Measurements from ENCODE around the gene AJM1. TPM values are rescaled to one million over a fixed set of nuclear protein-coding genes. Genes with fewer than 3 reads are reported as not detected.
"Not testable (repeated sequence)": the region's sequence is repeated elsewhere in the genome, so short reads cannot be mapped to it uniquely, and the experiment has no call there.

The AJM1 gene
- polyA plus RNA-seq, 1 donor, result 1.00 TPM

DNA sequence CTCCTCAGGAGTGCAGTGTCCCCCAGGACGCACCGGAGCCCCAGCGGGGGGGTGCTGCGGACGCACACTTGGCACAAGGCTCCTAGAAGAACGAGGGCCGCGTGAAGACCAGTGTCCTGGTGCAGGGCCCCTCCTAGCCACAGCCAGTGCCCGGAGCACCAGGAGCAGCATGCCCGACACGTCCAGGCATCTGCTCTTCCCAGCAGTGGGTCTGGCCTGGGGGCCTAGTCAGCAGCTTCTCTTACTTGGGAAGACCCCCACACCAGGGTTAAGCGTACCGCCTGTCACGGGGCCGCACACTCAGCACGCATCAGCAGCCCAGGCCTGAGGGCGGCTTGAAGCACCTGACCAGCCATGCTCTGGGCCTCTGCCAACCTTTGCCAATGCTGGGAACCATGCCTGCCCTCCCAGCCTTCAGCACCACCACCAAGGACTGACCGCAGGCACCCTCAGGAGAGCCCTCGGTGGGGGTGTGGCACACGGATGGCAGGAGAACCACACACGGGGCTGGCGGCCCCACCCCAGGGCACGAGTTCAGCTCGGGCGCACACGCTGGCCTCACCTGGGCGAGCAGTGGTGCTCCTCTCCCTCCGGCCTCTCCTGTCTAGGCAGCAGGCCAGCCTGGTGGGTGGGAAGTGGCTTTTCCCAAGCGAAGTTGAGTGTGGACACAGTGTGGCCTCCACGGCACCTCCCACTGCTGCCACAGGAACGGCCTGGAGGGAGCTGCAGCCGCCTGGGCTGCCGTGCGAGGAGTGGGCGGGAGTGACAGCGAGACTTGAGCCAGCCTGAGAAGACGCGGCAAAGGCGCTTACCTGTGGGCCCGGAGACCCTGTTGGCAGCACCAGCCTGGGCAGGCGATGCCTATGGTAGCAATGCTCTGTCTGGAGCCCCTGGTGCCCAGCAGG is 12.0 kb upstream of the AJM1 start:
- DNase-seq, result no peak

- DNase-seq, result no peak
These were observed 11.1 kb upstream of the AJM1 start for GRCh38 chr9:136831002-136831719.

DNA sequence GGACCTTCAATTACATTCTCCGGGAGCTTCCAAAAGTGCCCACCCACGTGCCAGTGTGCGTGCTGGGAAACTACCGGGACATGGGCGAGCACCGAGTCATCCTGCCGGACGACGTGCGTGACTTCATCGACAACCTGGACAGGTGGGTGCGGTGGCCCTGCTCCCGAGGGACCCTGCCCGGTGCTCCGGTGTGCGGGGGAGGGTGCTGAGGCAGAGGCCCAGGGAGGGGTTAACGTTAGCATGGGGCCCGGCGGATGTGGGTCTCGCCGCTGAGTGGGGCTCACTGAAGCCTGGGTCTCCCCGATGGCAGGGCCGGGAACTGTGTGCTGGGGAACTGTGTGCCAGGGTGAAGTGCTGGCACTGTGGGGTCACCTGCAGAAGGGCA is 10.6 kb upstream of the AJM1 start:
- no peak for DNase-seq

- DNase-seq, result no peak
These were observed 9.7 kb upstream of the AJM1 start for GRCh38 chr9:136832581-136832980.

DNA sequence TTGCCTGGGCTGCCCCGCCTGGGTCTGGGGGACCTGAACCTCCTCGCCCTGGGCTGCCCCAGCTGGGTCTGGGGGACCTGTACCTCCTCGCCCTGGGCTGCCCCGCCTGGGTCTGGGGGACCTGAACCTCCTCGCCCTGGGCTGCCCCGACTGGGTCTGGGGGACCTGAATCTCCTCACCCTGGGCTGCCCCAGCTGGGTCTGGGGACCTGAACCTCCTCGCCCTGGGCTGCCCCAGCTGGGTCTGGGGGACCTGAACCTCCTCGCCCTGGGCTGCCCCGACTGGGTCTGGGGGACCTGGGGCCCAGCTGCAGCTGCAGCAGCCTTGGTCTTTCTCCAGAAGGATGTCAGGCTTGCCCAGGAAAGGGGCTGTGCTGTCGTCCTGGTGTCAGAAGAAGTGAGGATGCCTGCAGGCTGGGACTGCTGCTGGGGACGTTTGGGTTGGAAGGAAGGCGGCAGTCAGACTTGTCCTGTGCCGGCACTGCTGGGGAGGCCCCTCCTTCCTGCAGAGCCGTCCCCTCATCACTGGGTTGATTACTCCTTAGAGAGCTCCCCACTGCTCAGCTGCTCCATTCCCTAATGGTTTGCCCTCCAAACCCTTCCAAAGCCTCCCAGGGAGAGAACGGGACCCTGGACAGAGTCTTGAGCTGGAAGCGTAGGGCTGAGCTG is 8.8 kb upstream of the AJM1 start:
- DNase-seq, result not testable (repeated sequence)

DNA sequence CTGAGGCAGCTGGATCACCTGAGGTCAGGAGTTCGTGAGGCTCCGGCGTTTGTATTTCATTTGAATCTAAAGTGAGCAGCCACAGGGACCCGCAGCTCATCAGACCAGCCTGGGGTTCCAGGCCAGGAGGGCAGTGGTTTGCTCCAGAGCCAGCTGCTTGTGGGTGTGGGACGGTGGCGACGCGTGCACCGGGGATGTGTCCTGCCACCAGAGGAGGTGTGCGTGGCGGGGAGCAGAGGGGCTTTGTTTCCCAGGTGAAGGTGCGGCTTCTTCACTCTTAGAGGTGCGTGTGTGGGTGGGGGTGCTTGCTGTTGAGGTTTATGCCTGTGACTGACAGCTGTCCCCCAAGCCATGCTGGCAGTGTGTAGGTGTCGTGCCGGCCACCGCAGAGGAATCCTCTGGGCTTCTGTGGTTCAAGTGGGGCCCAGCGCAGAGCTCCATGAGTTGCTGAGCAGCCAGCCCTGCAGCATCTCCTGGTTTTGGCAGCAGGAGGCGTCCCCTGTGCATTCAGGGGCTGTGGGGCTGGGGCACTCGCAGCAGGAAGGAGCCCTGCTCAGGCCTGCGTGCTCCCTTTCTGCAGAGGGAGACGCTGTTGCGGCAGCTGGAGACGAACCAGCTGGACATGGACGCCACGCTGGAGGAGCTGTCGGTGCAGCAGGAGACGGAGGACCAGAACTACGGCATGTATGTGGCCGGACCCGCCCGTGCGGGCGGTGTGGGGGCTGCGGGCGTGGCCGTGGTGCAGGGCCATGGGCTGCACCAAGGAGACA is 6.9 kb upstream of the AJM1 start:
- no peak for DNase-seq

DNA sequence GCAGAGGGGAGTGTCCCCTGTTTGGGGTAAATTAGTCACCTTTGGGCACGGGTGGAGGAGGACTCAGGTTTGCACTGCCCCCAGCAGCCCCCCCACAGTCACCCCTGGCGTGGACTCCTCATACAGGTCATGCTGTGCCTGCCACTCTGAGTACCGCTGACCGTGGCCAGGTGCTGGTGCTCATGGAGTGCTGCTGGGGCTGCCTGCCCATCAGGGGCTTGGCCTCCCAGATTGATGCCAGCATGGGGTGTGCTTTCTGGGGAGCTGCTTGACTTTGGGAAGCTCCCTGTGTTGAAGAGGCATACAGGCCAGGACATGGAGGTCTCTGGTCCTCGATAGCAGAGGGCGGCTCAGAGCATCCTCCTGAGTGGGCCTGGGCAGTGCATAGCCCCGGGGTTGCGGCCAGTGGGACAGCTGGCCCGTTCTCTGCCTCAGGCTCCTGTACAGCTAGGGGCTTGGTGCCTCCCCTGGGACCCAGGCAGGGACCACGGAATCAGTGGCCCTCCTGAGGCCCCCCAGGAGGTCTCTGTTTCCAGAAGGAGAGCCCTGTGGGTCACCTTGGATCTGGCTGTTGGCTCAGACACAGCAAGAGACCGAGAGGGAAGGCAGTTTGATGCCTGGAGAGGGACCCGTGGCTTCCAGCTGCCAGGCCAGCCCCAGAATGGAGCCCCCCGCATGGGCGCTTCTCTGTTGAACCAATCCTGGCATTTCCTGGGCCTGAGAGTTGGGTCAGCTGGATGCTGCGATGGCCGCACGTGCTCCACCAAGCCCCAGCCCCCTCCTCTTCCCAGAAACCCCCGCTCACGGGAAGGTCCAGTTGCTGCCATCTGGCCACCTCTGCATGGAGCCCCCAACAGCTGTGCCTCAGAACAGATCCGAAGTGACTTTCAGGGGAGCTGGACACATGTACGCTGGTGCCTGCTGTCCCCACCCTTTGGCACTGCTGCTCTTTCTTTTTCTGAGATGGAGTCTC is 6.1 kb upstream of the AJM1 start:
- no peak for DNase-seq

DNA sequence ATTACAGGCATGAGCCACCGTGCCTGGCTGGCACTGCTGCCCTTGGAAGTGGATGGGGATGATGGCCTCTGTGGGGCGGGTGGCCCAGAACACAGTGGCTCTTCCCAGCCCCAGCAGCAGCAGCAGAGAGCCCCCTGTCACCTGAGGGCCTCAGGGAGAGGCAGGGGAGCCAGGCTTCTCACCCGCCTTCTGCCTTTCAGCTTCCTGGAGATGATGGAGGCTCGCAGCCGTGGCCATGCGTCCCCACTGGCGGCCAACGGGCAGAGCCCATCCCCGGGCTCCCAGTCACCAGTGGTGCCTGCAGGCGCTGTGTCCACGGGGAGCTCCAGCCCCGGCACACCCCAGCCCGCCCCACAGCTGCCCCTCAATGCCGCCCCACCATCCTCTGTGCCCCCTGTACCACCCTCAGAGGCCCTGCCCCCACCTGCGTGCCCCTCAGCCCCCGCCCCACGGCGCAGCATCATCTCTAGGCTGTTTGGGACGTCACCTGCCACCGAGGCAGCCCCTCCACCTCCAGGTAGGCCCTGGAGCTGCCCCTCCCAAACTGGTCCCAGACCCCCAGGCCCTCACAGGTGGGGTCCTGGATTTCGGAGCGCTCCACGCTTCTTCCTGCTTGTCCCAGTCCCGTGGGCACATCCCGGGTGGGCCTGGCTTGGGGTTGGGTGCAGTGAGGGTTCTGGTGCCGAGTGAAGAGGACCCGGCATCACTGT is 5.0 kb upstream of the AJM1 start:
- no peak for DNase-seq

DNA sequence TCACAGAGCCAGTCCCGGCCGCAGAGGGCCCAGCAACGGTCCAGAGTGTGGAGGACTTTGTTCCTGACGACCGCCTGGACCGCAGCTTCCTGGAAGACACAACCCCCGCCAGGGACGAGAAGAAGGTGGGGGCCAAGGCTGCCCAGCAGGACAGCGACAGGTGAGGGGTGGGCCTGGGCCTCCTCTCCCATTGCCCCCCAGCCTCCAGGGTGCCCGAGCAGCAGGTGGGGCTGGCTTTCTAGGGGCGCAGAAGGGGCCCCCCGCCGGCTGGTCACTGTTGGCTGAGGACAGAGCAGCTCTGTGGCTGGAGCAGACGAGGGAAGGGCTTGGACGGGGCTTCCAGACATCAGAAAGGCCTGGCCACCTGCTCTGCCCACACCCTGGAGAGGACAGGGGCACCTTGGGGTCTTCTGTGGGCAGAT is 4.4 kb upstream of the AJM1 start:
- not testable (repeated sequence) for DNase-seq

DNA sequence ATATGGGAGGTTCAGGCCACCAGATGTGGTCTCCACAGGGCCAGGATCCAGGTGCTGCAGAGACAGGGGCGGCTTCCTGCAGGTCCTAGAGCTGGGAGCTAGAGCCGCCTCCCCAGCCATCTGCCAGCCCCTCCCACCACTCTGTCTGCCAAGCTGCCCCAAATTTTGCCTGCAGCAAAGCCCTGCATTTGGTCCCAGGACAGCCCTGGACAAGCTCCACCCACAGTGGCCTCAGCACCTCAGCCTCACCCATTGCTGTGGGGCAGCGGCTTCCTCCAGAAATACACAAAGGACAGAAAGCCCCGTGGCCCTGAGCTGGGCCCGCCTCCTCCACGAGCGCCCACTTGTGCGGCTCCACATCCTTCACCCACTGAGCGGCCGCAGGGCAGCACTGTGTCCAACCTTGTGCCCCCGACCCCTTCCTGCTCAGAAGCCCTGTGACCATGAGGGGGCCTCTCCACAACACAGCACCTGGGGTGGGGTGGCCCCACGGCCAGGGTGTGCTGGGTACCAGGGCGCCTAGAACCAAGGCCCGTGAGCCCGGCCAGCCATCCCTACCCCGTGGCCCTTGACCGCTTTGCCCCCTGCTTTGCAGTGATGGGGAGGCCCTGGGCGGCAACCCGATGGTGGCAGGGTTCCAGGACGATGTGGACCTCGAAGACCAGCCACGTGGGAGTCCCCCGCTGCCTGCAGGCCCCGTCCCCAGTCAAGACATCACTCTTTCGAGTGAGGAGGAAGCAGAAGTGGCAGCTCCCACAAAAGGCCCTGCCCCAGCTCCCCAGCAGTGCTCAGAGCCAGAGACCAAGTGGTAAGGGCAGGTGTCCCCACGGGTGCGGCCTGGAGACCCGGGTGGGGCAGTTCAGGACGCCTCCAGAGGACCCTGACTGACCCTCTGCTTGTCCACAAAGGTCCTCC is 3.7 kb upstream of the AJM1 start:
- DNase-seq, result no peak

- no peak for DNase-seq
These were observed 2.8 kb upstream of the AJM1 start for GRCh38 chr9:136839229-136840139.

- DNase-seq, result no peak
These were observed 2.0 kb upstream of the AJM1 start for GRCh38 chr9:136840140-136840876.

DNA sequence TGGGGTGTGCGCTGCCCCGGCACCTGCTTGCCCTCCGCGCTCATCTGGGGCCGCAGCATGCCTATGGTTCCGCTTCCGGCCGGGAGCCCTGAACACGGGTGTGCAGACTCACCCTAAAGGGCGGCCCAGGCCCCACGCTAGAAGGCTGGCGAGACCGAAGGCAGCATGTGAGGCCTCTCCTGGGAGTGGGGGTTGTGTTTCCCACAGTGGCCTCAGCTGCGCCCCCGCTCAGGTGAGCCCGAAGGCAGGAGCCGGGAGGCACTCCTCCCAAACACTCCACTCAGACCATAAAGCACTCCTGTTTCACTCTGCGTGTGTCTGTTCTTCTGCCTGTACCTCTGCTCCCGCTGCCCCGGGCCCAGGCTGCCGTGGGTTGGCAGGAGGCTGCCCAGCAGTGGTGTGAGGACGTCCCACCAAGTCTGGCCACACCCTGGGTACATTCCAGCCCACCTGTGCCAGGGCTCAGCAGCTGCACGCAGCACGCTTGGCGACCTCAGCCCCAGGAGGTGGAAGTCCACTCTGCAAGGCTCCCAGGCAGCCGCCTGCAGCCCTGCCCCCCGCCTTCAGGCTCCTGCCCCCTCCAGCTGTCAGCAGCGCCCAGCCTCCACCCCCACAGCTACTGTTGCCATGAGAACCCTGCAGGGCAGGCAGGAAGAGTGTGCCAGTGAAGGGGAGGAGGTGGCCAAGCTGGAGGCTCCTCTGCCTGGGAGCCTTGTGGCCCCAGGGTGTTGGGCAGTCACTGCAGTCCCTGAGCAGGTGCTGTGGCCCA is 1.2 kb upstream of the AJM1 start:
- no peak for DNase-seq

- DNase-seq, result not testable (repeated sequence)
These were observed 465 bp upstream of the AJM1 start for GRCh38 chr9:136841646-136842379.

- not testable (repeated sequence) for DNase-seq
These were observed 1.0 kb downstream of the AJM1 start for GRCh38 chr9:136843159-136843800.
